HepG2 (cell line): ENCODE data around the gene ABCC10. TPM values are rescaled to one million over a fixed set of nuclear protein-coding genes. Genes with fewer than 3 reads are reported as not detected.
A peak's percentile ranks its signal among the peaks of the same experiment; 100 is the strongest.

Source experiments
- AKAP8 ChIP-seq: sonication (generic); formaldehyde crosslinking; IDR thresholded peaks from 2 replicates; pipeline ENCODE4 v1.5.1; 2020; ENCODE audit warnings: mild to moderate bottlenecking, missing genetic modification reagents
- EED ChIP-seq: sonication (generic); formaldehyde crosslinking; IDR thresholded peaks from 2 replicates; pipeline ENCODE4 v1.5.0; 2020; ENCODE audit warnings: mild to moderate bottlenecking, missing genetic modification reagents
- ELF4 ChIP-seq: sonication (generic); formaldehyde crosslinking; IDR thresholded peaks from 2 replicates; pipeline ENCODE4 v1.5.0; 2020; ENCODE audit warnings: missing genetic modification reagents, mild to moderate bottlenecking, moderate library complexity, borderline replicate concordance
- HNF4A ChIP-seq: sonication (generic); formaldehyde crosslinking; IDR thresholded peaks from 2 replicates; pipeline ENCODE4 v1.4.0; 2020; ENCODE audit warnings: missing genetic modification reagents
- HOXA5 ChIP-seq: sonication (generic); formaldehyde crosslinking; IDR thresholded peaks from 2 replicates; pipeline ENCODE4 v1.4.0; 2020; ENCODE audit warnings: missing genetic modification reagents
- KDM5A ChIP-seq: fragments of 200-600 bp; sonication (generic); IDR thresholded peaks from 2 replicates; pipeline ENCODE4 v1.7.0; 2018; ENCODE audit warnings: antibody characterized with exemption, mild to moderate bottlenecking, low read length, borderline replicate concordance
- MTA3 ChIP-seq: sonication (generic); formaldehyde crosslinking; IDR thresholded peaks from 2 replicates; pipeline ENCODE4 v1.4.0; 2020; ENCODE audit warnings: missing genetic modification reagents
- MTF1 ChIP-seq: sonication (generic); formaldehyde crosslinking; IDR thresholded peaks from 2 replicates; pipeline ENCODE4 v1.5.0; 2020; ENCODE audit warnings: missing genetic modification reagents
- NAIF1 ChIP-seq: sonication (generic); formaldehyde crosslinking; IDR thresholded peaks from 2 replicates; pipeline ENCODE4 v1.5.0; 2020; ENCODE audit warnings: mild to moderate bottlenecking, missing genetic modification reagents, borderline replicate concordance
- POLR2G ChIP-seq: fragments of 200-400 bp; formaldehyde crosslinking; IDR thresholded peaks from 2 replicates; pipeline ENCODE4 v1.6.1; 2018; ENCODE audit warnings: mild to moderate bottlenecking, low read depth, low read length, moderate library complexity
- SCMH1 ChIP-seq: sonication (generic); formaldehyde crosslinking; IDR thresholded peaks from 2 replicates; pipeline ENCODE4 v1.9.0; 2021; ENCODE audit warnings: missing genetic modification reagents, mild to moderate bottlenecking, borderline replicate concordance
- SIX4 ChIP-seq: sonication (generic); formaldehyde crosslinking; IDR thresholded peaks from 2 replicates; pipeline ENCODE4 v1.4.0; 2020; ENCODE audit warnings: missing genetic modification reagents
- SNAI1 ChIP-seq: sonication (generic); formaldehyde crosslinking; IDR thresholded peaks from 2 replicates; pipeline ENCODE4 v1.5.0; 2020; ENCODE audit warnings: mild to moderate bottlenecking, missing genetic modification reagents, borderline replicate concordance
- TAF15 ChIP-seq: fragments of 200-400 bp; formaldehyde crosslinking; IDR thresholded peaks from one replicate; pipeline ENCODE4 v1.6.1; 2018; ENCODE audit warnings: mild to moderate bottlenecking, low read depth, low read length; ENCODE audit not compliant: poor library complexity, severe bottlenecking
- TP53 ChIP-seq: sonication (generic); formaldehyde crosslinking; conservative IDR thresholded peaks from 2 replicates; pipeline ENCODE4 v1.4.0; 2020; ENCODE audit warnings: missing genetic modification reagents
- polyA plus RNA-seq, 8 experiments: library from polyadenylated mRNA; depleted of rRNA in 3 of 8; stranded (reverse) in 7 of 8; unstranded in 1 of 8; fragments of >200 nt; fragmentation: Illumina TruSeq in 4 of 8; extraction: Trizol in 4 of 8; gene quantifications; 2 replicates each; pipeline versions ENCODE4 v1.2.1 to v1.2.3, GENCODE V29; 2011 to 2016; ENCODE audit warnings: low read depth in 4 of 8, missing spikeins in 1 of 8, mixed read lengths in 1 of 8; ENCODE audit not compliant: insufficient read depth in 1 of 8
- total RNA-seq, 5 experiments: library from RNA; depleted of rRNA; stranded (reverse); fragments of >200 nt; fragmentation: Illumina TruSeq; extraction: Trizol; gene quantifications; 2 replicates each; pipeline ENCODE4 v1.2.3, GENCODE V29; 2016; ENCODE audit warnings: low read depth in 1 of 5
- TF ChIP-seq, protein P1 (sequence below): sonication (generic); formaldehyde crosslinking; IDR thresholded peaks from 2 replicates; pipeline ENCODE4 v1.5.0; 2020; ENCODE audit warnings: mild to moderate bottlenecking, missing genetic modification reagents
- TF ChIP-seq, protein P2 (sequence below): sonication (generic); formaldehyde crosslinking; IDR thresholded peaks from 2 replicates; pipeline ENCODE4 v1.5.0; 2020; ENCODE audit warnings: missing genetic modification reagents, mild to moderate bottlenecking, borderline replicate concordance
- TF ChIP-seq, protein P3 (sequence below): sonication (generic); formaldehyde crosslinking; IDR thresholded peaks from 2 replicates; pipeline ENCODE4 v1.5.0; 2020; ENCODE audit warnings: mild to moderate bottlenecking, missing genetic modification reagents, moderate library complexity
- TF ChIP-seq, protein P4 (sequence below): sonication (generic); formaldehyde crosslinking; IDR thresholded peaks from 2 replicates; pipeline ENCODE4 v1.4.0; 2020; ENCODE audit warnings: missing genetic modification reagents, low read depth, mild to moderate bottlenecking, borderline replicate concordance
- TF ChIP-seq, protein P5 (sequence below): sonication (generic); formaldehyde crosslinking; conservative IDR thresholded peaks from 2 replicates; pipeline ENCODE4 v1.8.0; 2022; ENCODE audit warnings: low read depth, missing genetic modification reagents

The ABCC10 gene
- total and polyA plus RNA-seq, 2 of the 13 experiments (the other 11 are each of a cell fraction or from before 2014, with no cell fraction given), result 16.0 to 24.3 TPM

DNA sequence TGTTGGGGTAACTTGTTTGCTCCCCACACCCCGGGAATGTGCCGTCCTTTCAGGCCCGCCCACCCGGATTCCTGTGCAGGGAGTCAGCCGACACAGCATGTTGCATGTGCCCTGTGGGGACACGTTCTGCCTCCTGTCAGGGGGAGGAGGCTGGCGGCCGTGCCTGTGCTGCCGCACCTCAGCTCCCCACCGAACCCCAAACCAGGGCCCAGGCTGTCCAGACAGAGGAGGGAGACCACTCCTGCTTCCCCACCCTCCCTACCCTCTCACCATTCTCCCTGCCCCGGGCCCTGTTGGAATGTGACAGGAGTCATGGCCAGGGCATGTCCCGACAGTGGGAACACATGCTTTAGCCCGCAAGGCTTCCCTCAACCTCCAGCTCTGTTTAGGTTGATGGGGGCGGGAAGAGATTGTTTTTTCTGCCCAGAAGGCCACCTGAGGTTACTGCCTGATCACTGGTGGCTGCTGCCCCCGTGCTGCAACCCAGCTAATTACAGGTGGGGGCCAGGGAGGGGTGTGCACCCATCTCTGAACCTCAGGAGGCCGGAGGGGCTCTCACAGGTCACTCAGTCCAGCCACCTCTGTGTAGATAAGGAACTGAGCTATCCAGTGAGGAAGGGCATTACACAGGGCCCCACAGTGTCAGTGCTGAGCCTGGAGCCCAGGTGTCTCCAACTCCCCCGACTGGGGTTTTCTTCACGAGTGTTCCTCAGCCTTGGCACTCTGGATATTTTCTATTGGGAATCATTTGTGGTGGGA, 69.2 kb downstream of the ABCC10 start (continued):
- TF ChIP-seq, protein P1, sequence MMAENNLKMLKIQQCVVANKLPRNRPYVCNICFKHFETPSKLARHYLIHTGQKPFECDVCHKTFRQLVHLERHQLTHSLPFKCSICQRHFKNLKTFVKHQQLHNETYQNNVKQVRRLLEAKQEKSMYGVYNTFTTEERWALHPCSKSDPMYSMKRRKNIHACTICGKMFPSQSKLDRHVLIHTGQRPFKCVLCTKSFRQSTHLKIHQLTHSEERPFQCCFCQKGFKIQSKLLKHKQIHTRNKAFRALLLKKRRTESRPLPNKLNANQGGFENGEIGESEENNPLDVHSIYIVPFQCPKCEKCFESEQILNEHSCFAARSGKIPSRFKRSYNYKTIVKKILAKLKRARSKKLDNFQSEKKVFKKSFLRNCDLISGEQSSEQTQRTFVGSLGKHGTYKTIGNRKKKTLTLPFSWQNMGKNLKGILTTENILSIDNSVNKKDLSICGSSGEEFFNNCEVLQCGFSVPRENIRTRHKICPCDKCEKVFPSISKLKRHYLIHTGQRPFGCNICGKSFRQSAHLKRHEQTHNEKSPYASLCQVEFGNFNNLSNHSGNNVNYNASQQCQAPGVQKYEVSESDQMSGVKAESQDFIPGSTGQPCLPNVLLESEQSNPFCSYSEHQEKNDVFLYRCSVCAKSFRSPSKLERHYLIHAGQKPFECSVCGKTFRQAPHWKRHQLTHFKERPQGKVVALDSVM, result peak; percentile 27; the same call in 1 of the 2 replicates
- TF ChIP-seq, protein P2, sequence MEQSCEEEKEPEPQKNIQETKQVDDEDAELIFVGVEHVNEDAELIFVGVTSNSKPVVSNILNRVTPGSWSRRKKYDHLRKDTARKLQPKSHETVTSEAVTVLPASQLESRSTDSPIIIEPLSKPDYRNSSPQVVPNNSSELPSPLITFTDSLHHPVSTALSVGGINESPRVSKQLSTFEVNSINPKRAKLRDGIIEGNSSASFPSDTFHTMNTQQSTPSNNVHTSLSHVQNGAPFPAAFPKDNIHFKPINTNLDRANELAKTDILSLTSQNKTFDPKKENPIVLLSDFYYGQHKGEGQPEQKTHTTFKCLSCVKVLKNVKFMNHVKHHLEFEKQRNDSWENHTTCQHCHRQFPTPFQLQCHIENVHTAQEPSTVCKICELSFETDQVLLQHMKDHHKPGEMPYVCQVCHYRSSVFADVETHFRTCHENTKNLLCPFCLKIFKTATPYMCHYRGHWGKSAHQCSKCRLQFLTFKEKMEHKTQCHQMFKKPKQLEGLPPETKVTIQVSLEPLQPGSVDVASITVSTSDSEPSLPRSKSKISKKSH, result no peak; the same call in none of the 2 replicates
- TF ChIP-seq TAF15 (no peak), SIX4 (no peak), EED (CRISPR knock-in tag) (no peak), AKAP8 (CRISPR knock-in tag) (no peak), SNAI1 (CRISPR knock-in tag) (no peak), KDM5A (no peak), ELF4 (CRISPR knock-in tag) (no peak), HOXA5 (CRISPR knock-in tag) (0 out of 2 replicates have a peak, but pooled peaks have one; percentile 56), POLR2G (no peak; the same call in 1 of the 2 replicates), NAIF1 (CRISPR knock-in tag) (no peak), HNF4A (CRISPR knock-in tag) (peak; percentile 45; the same call in 1 of the 2 replicates), MTA3 (CRISPR knock-in tag) (no peak), TP53 (CRISPR knock-in tag) (no peak), SCMH1 (CRISPR knock-in tag) (no peak), MTF1 (no peak)
- TF ChIP-seq, protein P3, sequence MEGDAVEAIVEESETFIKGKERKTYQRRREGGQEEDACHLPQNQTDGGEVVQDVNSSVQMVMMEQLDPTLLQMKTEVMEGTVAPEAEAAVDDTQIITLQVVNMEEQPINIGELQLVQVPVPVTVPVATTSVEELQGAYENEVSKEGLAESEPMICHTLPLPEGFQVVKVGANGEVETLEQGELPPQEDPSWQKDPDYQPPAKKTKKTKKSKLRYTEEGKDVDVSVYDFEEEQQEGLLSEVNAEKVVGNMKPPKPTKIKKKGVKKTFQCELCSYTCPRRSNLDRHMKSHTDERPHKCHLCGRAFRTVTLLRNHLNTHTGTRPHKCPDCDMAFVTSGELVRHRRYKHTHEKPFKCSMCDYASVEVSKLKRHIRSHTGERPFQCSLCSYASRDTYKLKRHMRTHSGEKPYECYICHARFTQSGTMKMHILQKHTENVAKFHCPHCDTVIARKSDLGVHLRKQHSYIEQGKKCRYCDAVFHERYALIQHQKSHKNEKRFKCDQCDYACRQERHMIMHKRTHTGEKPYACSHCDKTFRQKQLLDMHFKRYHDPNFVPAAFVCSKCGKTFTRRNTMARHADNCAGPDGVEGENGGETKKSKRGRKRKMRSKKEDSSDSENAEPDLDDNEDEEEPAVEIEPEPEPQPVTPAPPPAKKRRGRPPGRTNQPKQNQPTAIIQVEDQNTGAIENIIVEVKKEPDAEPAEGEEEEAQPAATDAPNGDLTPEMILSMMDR (CRISPR knock-in tag), result peak; percentile 97
- TF ChIP-seq, protein P4, sequence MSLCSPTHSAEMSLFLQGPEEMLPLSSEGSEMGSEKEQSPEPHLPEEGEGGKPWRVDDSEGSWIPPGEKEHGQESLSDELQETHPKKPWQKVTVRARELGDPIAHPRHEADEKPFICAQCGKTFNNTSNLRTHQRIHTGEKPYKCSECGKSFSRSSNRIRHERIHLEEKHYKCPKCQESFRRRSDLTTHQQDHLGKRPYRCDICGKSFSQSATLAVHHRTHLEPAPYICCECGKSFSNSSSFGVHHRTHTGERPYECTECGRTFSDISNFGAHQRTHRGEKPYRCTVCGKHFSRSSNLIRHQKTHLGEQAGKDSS (CRISPR knock-in tag), result no peak
- TF ChIP-seq, protein P5, sequence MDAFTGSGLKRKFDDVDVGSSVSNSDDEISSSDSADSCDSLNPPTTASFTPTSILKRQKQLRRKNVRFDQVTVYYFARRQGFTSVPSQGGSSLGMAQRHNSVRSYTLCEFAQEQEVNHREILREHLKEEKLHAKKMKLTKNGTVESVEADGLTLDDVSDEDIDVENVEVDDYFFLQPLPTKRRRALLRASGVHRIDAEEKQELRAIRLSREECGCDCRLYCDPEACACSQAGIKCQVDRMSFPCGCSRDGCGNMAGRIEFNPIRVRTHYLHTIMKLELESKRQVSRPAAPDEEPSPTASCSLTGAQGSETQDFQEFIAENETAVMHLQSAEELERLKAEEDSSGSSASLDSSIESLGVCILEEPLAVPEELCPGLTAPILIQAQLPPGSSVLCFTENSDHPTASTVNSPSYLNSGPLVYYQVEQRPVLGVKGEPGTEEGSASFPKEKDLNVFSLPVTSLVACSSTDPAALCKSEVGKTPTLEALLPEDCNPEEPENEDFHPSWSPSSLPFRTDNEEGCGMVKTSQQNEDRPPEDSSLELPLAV (CRISPR knock-in tag), result no peak
